HG02973 (cell line): ENCODE results near the gene UROS.

ENCODE experiments used
- ATAC-seq: cut with Tn5 transposase; IDR thresholded peaks from one replicate; pipeline ENCODE4 v1.9.1; 2021; ENCODE audit warnings: moderate library complexity; ENCODE audit not compliant: unreplicated experiment

Gene UROS

DNA sequence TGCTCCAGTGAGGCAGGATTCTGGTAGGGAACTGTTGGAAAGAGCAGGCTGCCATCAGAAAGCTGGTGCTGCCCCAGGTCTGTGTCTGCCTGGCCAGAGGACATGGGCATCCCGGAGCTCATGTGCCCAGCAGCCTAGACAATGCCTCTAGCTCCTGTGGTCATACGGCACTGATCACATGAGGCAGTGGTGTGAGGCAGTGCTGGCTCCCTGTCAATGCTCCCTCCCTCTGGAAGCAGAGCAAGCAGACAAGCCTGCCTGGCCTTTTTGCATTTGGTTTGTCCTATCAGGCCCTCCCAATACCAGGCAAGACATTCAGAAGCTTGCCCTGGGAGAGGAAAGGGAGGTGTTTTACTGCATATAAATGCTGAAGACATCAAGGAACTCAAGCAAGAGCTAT lies 27.9 kb downstream of the UROS start:
- no peak for ATAC-seq

DNA sequence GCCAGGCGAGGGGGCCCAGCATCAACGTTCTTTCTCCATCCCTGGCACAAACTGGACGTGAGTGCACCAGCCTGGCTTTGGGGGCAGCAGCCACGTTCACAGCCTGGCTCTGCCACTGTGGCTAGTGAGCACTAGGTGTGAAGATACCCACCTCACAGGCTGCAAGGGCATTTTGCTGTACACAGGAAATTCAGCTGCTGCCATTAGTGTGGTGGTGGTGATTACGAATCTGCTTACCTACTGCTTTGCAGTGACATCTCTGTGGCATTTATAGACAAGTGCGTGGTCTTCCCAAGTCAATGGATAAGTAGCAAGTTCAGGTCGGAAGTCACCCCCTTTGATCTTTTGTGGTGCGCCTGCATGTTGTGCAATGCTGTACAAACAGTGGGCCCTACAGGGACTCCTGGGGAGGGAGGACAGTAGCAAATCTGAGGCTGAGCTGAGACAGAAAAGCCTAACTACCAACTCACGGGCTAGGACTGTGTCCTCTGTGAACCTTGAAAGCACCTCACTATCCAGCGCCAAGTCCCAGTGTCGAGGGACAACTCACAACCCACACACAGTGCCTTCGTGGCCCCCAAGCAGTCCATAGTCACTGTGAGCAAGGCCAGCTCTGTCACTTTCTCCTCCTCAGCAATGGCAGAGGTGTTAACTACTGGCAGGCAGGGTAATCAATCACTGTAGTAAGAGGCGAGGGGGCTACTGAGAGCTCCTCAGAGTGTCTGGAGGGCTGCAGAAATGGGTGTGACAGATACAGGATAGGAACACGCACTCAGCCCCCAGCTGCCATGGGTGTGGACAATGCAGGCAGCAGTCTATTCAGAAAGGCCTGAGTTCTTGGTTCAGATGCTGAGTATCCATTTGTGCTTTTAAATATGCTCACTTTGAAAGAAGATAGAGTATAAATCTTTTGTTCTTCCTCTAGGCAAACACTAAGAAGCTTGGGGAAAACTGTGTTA lies 30.4 kb downstream of the UROS start:
- ATAC-seq, result no peak

DNA sequence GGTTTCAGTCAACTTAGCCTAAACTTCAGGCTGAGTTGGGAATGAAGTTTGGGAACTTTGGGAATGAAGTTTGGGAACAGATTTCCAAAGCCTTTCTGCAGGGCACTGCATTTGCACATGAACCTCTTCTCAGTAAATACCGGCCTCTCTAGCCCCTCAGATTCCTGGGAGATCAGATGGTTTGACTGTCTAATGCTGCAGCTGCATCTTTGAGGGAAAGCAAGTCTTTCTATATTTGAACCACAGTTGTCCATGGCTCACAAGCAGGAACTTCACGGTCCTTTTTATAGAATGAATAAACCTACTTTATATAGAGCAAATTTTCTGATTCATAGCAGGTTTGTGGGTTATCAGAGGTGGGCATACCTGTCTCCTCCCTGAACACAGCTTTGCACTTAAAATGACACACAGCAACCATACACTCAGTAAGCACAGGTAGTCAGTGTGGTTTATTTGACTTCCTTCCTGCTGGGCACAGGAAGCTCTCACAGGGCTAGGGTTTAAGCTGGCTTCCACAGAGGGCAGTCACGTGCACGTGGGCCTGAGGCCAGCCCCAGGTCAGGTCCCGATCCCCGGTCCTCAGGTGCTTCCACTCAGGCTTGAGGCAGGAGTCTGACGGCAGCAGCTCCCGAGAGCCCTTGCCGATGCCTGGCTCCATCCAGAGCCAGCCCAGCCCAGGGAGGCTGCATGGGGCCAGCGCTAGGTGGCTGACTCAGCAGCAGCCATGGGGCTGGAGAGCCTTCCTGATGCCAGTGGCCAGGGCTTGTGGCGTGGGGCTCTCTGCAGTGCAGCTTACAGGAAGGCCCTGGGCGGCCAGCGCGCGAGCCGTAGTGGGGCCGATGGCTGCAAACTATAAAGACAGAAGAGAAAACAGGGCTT lies 34.7 kb downstream of the UROS start:
- ATAC-seq, result no peak

- ATAC-seq, result no peak
Measured at GRCh38 chr10:125785791-125786190, 37.3 kb downstream of the UROS start.

DNA sequence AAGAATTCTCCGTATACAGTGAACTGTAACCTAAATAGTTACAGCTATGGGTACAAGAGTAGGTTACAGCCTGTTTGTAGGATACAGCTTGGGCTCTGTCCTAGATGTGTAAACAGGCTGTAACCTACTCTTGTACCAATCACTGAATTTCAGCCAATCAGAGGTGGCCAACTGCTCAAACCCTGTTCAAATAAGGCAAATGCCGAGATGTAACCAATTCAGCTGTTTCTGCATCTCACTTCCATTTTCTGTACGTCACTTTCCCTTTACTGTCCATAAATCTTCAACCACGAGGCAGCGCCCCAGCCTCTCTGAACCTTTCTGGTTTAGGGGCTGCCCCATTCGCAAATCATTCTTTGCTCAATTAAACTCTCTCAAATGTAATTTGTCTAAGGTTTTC lies 39.1 kb downstream of the UROS start:
- peak; percentile 79 for ATAC-seq

DNA sequence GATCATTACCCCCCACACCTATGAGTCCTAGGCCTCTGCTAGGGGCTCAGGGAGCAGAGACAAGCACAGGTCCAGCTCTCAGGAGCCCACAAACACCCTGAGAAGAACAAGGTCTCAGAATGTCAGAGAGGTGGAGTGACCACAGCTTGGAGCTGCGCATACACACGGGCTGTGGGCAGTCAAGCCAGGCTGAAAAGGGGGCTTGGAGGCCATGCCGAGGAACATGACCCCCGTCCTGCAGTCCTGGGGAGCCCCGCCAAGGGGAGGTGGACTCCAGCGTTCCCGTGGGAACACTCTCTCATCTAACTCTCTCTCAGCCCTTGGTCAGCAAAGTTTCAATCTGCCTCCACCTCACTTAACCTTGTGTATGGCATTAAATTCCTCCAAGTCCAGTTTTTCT lies 39.6 kb downstream of the UROS start:
- ATAC-seq, result no peak

GRCh38 chr10:125782616-125783015 lies 40.4 kb downstream of the UROS start:
- no peak for ATAC-seq

DNA sequence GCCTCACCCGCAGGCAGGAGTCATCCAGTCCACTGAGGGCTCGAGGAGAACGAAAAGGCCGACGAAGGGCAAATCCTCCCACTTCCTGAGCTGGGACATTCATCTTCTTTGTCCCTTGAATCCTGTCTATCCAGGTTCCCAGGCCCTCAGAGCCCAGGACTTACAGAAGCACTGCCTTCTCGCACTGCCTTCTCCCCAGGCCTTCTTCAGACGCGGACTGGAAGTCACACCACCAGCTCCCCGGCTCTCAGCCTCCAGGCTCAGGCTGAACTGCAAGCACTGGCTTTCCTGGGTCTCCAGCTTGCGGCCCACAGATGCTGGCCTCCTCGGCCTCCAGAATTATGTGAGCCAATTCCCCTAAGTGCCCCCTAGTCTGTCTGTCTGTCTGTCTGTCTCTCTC lies 41.0 kb downstream of the UROS start:
- ATAC-seq, result no peak

GRCh38 chr10:125781374-125781773 lies 41.7 kb downstream of the UROS start:
- no peak for ATAC-seq

GRCh38 chr10:125779403-125780327 lies 43.4 kb downstream of the UROS start:
- ATAC-seq, result no peak

DNA sequence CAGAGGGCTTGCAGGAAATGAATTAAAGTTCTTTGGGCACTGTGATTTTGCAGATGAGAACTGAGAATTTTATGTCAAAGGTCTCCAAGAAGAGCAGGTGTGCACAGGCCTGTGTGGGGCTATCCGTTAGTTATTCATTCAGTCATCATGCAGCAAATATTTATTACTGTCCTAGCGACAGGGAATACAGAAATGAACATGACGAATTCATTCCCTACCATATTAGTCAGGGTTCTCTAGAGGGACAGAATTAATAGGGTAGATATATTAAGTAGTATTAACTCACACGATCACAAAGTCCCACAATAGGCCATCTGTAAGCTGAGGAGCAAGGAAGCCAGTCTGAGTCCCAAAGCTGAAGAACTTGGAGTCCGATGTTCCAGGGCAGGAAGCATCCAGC lies 44.5 kb downstream of the UROS start:
- no peak for ATAC-seq

- ATAC-seq, result no peak
Measured at GRCh38 chr10:125777806-125778205, 45.3 kb downstream of the UROS start.

GRCh38 chr10:125775491-125776106 lies 47.5 kb downstream of the UROS start, which contains the start of gene MMP21:
MMP21 (minus strand) TSS chr10:125775821; CDS start chr10:125775821, 0 bp downstream.
- no peak for ATAC-seq

GRCh38 chr10:125774581-125775191 lies 48.4 kb downstream of the UROS start:
- ATAC-seq, result no peak

DNA sequence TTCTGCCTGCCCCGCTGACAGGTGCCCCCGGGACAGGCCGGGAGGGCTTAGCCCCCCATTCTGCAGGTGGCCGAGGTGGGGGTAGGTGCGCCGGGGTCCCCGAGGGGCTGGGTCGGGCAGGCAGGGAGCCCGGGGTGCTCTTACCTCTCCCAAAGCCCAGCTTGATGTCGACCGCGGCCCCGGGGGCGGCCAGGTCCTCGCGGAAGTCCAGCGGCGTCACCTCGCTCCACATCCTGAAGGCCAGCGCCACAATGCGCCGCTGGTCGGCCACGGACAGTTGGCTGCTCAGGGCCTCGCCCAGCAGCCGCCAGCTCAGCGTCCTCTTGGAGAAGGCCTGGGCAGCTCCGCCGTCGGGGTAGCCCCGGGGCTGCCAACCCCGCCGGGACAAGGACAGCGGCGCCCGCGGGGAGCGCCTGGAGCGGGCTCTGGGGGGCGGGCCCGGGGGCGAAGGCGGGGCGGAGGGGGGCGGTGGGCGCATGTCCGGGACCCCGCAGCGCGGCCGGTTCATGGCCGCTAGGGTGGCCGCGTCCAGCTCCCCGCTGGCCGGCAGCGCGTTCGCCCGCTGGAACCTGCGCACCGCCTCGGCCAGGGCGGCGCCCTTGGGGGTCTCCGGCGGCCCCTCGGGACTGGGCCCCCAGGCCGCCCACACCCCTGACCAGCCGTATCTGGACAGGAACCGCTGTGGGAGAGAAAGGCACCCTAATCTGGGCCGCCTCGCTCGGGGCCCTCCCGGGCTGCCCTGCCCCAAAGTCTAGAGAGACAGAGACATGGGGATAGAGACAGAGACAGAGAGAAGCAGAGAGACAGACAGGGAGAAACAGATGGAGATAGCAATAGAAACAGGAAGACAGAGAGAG lies 49.1 kb downstream of the UROS start:
- no peak for ATAC-seq

DNA sequence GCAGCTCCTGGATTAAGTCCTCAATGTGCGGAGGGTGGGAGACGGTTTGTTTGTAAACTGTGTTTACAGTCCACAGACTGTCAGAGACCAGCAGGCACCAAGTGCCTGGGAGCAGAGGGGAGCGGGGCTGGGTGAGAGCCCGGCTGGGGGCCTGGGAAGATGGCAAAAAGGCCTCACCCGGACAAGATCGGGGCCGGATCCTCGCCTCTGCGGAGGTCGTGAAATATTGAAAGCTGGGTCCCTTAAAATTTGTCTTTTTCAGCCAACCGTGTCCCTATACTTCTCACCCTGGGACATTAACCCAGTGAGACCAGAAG lies 50.2 kb downstream of the UROS start:
- ATAC-seq, result no peak

DNA sequence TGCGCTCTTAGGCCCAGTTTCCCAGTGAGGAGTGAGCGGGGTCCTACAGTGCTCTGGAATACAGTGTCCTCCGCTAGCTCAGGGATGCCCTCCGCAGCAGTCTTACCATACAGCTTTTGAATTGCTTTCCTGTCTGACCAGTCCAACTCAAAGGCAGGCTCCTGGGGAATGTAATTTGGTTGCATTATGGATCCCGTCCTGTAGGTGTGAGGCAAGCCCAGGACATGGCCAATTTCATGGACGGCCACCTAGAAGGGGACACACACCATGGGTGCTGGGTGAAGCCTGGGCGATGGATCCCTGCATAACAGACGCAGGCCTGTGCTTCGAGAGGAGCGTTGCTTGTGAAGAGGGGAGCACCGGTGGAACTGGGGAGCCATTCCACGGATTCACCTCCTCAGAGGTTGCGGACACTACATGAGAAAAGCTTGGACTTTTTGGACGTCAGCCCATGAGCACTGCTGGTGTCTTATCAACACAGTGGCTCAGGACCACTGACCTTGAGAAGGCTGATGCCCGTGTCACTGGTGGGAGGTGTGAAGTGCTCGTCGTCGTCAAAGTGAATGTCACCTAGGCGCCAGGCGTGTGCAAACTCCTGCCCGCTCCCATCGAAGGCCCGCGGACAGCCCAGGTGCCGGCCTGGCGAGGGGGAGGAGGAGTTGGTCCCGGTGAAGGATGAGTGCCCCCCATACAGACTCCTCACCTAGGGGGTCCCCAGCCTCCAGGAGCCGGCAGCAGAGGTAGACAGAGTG lies 50.8 kb downstream of the UROS start:
- no peak for ATAC-seq

DNA sequence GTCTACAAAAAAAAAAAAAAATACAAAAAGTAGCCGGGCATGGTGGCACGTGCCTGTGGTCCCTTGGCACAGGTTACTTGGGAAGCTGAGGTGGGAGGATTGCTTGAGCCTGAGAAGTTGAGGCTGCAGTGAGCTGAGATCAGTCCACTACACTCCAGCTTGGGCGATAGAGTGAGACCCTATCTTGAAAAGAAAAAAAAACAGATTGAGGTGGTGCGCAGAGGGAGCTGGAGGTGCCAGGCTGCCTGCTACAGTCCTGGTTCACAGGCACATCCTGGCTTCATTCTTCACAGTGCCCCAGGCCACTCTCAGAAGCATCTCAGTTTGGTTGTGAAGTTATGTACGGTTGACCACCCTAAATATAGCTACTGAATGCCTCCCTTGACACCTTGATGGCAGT lies 52.2 kb downstream of the UROS start:
- ATAC-seq, result no peak
